ENCODE results near the gene KRTAP10-2.
"Not testable (repeated sequence)": the region's sequence is repeated elsewhere in the genome, so short reads cannot be mapped to it uniquely, and the experiment has no call there.

KRTAP10-2 gene

GRCh38 chr21:44566403-44566802, 15.1 kb upstream of the KRTAP10-2 start:
- no peak for DNase-seq

- no peak for DNase-seq
Observed at GRCh38 chr21:44564886-44565598, 13.7 kb upstream of the KRTAP10-2 start.

- no peak for DNase-seq
Observed at GRCh38 chr21:44564099-44564498, 12.8 kb upstream of the KRTAP10-2 start.

DNA sequence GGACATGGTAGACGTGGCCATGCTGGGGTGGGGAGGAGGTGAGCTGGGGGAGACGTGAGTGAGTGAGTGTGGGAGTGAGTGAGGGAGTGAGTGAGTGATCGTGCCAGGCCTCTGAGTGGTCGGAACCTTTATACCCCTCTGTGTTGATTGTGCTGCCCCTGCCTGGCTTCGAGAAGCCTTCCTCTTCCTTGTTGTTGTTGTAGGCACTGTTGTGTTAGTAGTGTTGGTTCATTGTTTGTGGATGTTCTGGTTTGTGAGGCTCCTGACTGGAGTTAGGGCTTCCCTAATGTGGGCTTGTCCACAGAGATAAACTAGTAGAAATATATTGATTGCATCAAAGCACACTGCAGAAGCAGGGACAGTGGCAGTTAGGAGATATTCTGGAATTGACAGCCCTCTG, 7.4 kb upstream of the KRTAP10-2 start, which contains the start of gene KRTAP10-3:
KRTAP10-3 (minus strand) TSS at position 101 of the 400 bp plus-strand sequence; CDS start at position 21, 80 bp downstream.
- DNase-seq, result no peak

DNA sequence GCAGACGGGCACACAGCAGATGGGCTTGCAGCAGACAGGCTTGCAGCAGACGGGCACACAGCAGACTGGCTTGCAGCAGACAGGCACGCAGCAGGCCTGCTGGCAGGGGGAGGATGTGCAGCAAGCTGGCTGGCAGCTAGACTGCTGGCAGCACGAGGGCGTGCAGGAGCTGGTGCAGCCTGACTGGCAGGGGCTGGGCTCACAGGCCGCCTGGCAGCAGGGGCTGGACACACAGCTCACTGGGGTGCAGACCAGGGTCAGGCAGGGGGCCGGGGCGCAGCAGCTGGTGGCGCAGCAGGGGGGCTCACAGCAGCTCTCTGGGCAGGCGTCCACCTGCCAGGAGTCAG, 7.0 kb upstream of the KRTAP10-2 start:
- DNase-seq, result not testable (repeated sequence)

GRCh38 chr21:44557491-44558328, 6.4 kb upstream of the KRTAP10-2 start:
- DNase-seq, result no peak

GRCh38 chr21:44556879-44557278, 5.6 kb upstream of the KRTAP10-2 start:
- DNase-seq, result no peak

DNA sequence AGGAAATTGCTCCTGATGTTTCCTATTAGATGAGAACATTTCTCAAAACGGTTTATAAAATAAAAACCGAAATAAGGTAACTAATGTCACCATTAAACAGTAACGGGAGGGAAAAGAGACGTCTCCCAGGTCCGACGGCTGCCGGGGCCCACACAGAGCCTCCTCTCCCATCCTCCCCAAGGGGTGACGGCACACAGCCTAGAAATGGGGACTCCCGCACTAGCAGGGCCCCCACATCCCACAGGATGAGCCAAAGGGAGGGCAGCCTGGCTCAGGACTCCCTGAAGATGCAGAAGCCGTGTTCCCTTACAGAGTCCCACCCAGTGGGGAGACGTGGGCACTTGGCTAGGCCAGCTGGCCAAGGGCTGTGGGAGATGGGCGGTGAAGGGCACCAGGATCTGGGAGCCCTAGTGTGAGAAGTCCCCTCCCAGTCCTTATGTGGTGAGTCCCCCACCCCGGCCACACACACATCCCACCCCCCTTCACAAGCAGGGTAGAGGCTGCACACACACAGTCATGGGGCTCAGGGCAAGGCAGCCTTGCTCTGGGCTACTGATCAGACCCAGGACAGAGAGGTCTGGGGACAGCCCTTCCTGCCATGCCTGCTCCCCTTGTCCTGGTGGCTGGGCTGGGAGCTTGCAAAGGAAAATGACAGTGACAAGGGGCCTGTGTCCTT, 4.0 kb upstream of the KRTAP10-2 start:
- no peak for DNase-seq

- no peak for DNase-seq
Observed at GRCh38 chr21:44552681-44553080, 1.4 kb upstream of the KRTAP10-2 start.

- DNase-seq, result no peak
Observed at GRCh38 chr21:44552136-44552535, 831 bp upstream of the KRTAP10-2 start.

- no peak for DNase-seq
Observed at GRCh38 chr21:44550807-44551206, 498 bp downstream of the KRTAP10-2 start.

DNA sequence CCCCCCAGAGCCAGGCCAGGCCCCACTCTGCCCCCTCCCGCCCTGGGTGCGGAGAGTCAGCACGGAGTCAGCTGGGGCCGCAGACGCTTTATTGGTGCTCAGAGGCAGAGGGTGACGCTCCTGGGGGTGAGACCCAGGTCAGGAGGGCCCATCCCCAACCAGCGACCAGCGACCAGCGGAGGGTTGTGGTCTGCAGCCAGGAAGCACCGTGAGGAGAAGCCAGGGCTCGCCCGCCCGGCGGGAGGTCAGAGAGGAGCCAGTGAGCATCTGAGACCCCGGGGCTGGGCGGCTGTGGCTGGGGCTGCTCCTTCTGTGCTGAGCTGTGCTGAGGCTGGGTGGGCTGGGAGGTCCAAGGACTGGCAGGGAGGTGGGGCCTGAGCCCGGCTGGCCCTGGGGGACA, 1.0 kb downstream of the KRTAP10-2 start:
- DNase-seq, result not testable (repeated sequence)

DNA sequence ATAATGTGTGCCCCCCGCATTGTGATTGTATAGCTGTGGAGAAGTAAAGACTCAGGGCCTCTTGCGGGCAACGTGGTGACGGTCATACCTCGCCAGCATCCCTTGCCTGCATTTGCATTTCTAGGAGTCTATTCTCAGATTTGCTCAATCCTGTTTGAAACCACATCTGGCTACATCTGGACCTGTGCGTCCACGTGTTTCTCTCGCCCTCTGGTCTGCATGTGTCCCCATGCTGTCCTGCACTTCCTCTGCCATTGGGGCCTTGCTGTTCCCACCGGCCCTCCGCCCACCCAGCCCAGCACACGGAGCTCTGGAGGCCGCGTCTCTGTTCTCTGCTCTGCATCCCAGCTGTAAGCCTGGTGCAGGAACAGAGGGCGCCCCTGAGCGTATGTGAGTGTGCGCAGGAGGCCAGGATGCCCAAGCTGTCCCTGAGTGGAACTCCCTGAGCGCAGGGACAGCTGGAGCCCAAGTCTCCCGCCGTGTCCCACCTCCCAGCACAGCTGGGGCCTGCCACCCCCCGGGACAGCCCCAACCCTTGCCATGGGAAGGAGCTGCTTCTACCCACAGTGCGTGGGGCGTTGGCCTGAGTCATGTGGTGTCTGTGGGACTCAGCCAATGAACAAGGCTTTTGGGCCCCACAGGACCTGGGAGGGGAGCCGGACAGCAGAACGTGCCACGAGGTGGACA, 1.6 kb downstream of the KRTAP10-2 start:
- DNase-seq, result no peak

DNA sequence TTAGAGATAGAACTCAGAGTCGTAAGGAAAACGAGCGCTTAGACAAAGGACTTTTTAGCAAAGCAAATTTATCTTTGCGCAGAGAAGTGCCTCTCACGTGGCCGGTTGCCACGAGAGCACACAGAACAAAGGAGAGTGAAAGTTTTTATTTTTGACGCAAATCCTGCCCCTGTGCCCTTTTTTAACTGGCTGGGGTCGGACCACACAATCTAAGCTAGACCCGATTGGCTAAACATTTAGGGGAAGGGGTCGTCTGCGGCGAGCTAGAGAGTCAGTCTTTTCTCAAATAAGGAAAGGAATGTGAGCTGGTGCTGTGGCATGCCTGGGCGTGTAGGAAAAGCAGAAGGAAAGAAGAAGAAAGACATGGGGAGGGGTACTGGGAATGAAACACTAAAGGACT, 2.4 kb downstream of the KRTAP10-2 start:
- no peak for DNase-seq

DNA sequence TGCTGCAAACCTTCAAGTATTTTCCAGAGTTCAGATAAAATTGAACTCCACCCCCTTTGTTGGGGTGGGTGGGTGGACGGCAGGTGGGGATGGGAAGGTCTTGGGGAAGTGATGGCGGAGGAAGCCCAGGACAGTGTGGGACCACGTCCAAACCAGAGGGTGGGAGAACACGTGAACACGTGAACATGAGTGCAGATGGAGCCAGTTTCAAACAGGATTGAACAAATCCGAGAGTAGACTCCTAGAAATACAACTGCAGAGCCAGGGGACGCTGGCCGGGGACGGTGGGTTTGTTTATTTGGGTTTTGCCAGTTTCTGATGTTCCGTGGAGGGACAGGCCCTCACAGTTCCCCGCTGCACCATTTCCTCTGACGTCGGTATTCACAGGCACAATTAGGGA, 2.9 kb downstream of the KRTAP10-2 start:
- no peak for DNase-seq

GRCh38 chr21:44547656-44548331, 3.5 kb downstream of the KRTAP10-2 start:
- no peak for DNase-seq

GRCh38 chr21:44544566-44544965, 6.7 kb downstream of the KRTAP10-2 start:
- DNase-seq, result no peak

DNA sequence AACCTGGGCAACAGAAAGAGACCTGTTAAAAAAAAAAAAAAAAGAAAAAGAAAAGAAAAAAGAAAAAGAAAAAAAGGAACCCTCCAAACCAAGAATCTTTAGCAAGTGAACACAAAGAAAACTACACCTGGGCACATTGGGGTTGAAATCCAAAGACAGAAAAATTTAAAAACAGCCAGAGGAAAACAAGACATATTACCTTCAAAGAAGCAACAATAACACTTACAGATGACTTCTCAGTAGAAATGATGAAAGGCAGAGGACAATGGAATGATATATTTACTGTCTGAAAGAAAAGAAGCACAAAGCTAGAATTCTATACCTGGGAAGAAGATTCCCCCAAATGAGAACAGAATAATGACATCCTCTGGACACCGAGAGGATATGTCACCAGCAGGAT, 8.6 kb downstream of the KRTAP10-2 start:
- DNase-seq, result no peak

GRCh38 chr21:44540741-44541288, 10.5 kb downstream of the KRTAP10-2 start:
- no peak for DNase-seq

GRCh38 chr21:44539991-44540666, 11.2 kb downstream of the KRTAP10-2 start, which contains the start of gene KRTAP10-1:
TSS of gene KRTAP10-1 (minus strand) at chr21:44540195. CDS start at chr21:44540150, 45 bp downstream.
- DNase-seq, result no peak

DNA sequence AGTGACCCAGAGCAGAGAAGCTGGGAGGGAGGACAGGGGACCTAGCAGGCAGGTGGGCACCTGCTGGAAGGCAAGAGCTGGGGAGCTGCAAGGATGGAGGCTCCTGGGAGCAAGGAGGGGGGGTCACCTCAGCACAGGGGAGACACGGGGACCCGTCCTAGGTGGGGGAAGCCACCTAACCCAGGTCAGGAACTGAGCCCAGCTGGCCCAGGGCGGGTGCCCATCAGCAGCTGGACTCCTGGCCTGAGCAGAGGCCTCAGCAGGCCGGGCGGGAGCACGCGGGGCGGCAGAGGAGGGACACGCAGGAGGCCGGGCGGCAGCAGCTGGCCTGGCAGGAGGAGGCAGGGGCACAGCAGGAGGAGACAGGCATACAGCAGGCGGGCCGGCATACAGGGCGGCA, 12.3 kb downstream of the KRTAP10-2 start:
- DNase-seq, result no peak
